Tibial nerve (tissue), 4 donors: ENCODE results near the gene GCN1. TPM values are rescaled to one million over a fixed set of nuclear protein-coding genes. Genes with fewer than 3 reads are reported as not detected.

Source experiments
- DNase-seq, 2 donors: peaks; one replicate each; pipeline ENCODE4 v3.0.0-alpha.2; 2019; ENCODE audit warnings: low spot score in 2 of 2
- H3K27ac ChIP-seq, 4 donors: fragments of 200-600 bp; sonication (generic) in 3 of 4; one replicate each; pipeline ENCODE4 v1.5.1; 2017 to 2019; ENCODE audit warnings: mild to moderate bottlenecking in 1 of 4
- H3K27me3 ChIP-seq, 2 donors: fragments of 200-600 bp; sonication (generic) in 1 of 2; one replicate each; pipeline versions ENCODE4 v1.5.1 to v1.6.0; 2017 to 2019
- H3K36me3 ChIP-seq, 3 donors: fragments of 200-600 bp; sonication (generic); one replicate each; pipeline ENCODE4 v1.5.1; 2018 to 2019
- H3K4me1 ChIP-seq, 4 donors: fragments of 200-600 bp; sonication (generic) in 3 of 4; one replicate each; pipeline ENCODE4 v1.5.1; 2017 to 2019
- H3K4me3 ChIP-seq, 4 donors: fragments of 200-600 bp; sonication (generic) in 3 of 4; one replicate each; pipeline ENCODE4 v1.5.1; 2017 to 2019; ENCODE audit warnings: mild to moderate bottlenecking in 1 of 4, moderate library complexity in 1 of 4
- H3K9me3 ChIP-seq, 4 donors: fragments of 200-600 bp; sonication (generic) in 3 of 4; one replicate each; pipeline ENCODE4 v1.5.1; 2017 to 2019
- EP300 ChIP-seq, 2 donors: sonication (generic); formaldehyde crosslinking; IDR thresholded peaks; one replicate each; pipeline ENCODE4 v1.6.1; 2017; ENCODE audit warnings: antibody characterized with exemption in 2 of 2, mild to moderate bottlenecking in 1 of 2
- POLR2A ChIP-seq, 2 donors: fragments of 450-650 bp; IDR thresholded peaks; one replicate each; pipeline ENCODE4 v1.6.1; 2017; ENCODE audit warnings: antibody characterized with exemption in 2 of 2, mild to moderate bottlenecking in 2 of 2, moderate library complexity in 2 of 2
- WGBS, 2 donors: methylation state at CpG; one replicate each; pipeline ENCODE4 v1.1.5; 2018; 5-methylcytosine and 5-hydroxymethylcytosine counted together
- total RNA-seq, 4 donors: library from RNA; depleted of rRNA; stranded (reverse); fragments of >200 nt; gene quantifications; one replicate each; pipeline ENCODE4 v1.1.0, GENCODE V29; 2016
- TF ChIP-seq, protein P1 (sequence below), 5 experiments: fragments of 200-600 bp in 3 of 5; fragments of 450-650 bp in 2 of 5; sonication (generic) in 3 of 5; IDR thresholded peaks; one replicate each; pipeline ENCODE4 v1.5.1; 2016 to 2019; ENCODE audit warnings: antibody characterized with exemption in 5 of 5, mild to moderate bottlenecking in 3 of 5, moderate library complexity in 2 of 5

The GCN1 gene, protein sequence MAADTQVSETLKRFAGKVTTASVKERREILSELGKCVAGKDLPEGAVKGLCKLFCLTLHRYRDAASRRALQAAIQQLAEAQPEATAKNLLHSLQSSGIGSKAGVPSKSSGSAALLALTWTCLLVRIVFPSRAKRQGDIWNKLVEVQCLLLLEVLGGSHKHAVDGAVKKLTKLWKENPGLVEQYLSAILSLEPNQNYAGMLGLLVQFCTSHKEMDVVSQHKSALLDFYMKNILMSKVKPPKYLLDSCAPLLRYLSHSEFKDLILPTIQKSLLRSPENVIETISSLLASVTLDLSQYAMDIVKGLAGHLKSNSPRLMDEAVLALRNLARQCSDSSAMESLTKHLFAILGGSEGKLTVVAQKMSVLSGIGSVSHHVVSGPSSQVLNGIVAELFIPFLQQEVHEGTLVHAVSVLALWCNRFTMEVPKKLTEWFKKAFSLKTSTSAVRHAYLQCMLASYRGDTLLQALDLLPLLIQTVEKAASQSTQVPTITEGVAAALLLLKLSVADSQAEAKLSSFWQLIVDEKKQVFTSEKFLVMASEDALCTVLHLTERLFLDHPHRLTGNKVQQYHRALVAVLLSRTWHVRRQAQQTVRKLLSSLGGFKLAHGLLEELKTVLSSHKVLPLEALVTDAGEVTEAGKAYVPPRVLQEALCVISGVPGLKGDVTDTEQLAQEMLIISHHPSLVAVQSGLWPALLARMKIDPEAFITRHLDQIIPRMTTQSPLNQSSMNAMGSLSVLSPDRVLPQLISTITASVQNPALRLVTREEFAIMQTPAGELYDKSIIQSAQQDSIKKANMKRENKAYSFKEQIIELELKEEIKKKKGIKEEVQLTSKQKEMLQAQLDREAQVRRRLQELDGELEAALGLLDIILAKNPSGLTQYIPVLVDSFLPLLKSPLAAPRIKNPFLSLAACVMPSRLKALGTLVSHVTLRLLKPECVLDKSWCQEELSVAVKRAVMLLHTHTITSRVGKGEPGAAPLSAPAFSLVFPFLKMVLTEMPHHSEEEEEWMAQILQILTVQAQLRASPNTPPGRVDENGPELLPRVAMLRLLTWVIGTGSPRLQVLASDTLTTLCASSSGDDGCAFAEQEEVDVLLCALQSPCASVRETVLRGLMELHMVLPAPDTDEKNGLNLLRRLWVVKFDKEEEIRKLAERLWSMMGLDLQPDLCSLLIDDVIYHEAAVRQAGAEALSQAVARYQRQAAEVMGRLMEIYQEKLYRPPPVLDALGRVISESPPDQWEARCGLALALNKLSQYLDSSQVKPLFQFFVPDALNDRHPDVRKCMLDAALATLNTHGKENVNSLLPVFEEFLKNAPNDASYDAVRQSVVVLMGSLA (N-terminal part only)
- 100 to 1,000 TPM in 2 of 4 donors, 10 to 100 TPM in 2; 44.6 to 138 (median 106) TPM for total RNA-seq

DNA sequence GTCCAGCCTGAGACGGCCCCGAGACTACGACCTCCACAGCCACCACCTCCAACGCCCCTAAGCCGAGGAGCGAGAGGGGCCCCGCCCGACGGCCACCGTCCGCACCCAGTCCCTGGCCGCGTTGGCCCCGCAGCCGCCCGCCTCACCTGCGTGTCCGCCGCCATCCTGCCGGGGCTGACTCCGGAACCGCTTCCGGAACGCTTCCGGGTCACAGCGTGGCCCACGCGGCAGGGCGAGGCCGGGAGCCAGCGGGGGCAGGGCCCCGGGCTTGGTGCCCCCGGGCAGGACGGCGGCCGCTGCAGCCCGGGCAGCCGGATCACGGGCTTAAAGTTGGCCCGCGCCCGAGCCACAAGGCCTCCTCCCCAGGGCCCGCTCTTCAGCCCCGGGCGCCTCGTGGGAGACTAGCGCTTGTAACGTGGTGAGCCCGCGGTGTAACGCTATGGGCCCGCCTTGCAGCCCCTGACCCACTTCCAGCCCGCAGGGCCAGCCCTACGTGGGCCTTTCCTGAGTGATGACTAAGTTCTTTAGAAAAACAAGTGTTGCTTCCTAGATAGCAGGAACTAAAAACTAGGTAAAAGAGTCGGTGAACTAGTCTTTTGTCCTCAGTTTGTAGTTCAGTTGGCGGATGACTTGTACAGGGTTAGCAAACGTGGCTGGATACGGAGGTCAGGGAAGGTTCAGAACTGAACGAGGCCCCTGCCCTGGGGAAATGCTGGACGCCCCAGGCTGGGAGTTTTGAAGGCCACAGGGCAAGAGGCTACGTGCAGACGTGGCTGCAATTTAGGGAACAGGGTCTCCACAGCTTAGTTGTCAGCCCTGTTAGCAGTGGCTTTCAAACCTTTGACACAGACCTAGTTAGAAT, at the start of gene GCN1:
TSS of gene GCN1 (minus strand) at position 182 of the 862 bp plus-strand sequence. CDS start at position 164, 18 bp downstream.
- no peaks in the 10 kb centered on the region for H3K27me3 ChIP-seq
- DNase-seq: peak; percentile 64 to 70
- H3K27ac ChIP-seq: peak within 1 kb of the TSS; percentile 62 to 86 (median 80)
- 2% methylated on average over 32 to 35 of the region's 62 CpGs for WGBS, 2 donors
- TF ChIP-seq, protein P1, sequence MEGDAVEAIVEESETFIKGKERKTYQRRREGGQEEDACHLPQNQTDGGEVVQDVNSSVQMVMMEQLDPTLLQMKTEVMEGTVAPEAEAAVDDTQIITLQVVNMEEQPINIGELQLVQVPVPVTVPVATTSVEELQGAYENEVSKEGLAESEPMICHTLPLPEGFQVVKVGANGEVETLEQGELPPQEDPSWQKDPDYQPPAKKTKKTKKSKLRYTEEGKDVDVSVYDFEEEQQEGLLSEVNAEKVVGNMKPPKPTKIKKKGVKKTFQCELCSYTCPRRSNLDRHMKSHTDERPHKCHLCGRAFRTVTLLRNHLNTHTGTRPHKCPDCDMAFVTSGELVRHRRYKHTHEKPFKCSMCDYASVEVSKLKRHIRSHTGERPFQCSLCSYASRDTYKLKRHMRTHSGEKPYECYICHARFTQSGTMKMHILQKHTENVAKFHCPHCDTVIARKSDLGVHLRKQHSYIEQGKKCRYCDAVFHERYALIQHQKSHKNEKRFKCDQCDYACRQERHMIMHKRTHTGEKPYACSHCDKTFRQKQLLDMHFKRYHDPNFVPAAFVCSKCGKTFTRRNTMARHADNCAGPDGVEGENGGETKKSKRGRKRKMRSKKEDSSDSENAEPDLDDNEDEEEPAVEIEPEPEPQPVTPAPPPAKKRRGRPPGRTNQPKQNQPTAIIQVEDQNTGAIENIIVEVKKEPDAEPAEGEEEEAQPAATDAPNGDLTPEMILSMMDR (IDR thresholded peaks at IDR 0.05): peak in 1 of 5 experiments; percentile 28
- peak in 1 of 2 donors; percentile 87 for TF ChIP-seq EP300 (IDR thresholded peaks at IDR 0.05)
- TF ChIP-seq POLR2A (IDR thresholded peaks at IDR 0.05): peak; percentile 23 to 72
- peaks cover 0 to 47% (median 13%) of the 10 kb centered on the region in 3 donors for H3K36me3 ChIP-seq
- H3K4me3 ChIP-seq: peak within 1 kb of the TSS; percentile 74 to 94 (median 84)
- H3K9me3 ChIP-seq: no peaks in the 10 kb centered on the region
- H3K4me1 ChIP-seq: peaks cover 0 to 77% (median 31%) of the 10 kb centered on the region in 4 donors

GRCh38 chr12:120242971-120243699, 48.6 kb upstream of the GCN1 start:
- Histone ChIP-seq H3K9me3 (no peaks in the 10 kb centered on the region), H3K4me1 (peaks cover 0 to 96% (median 75%) of the 10 kb centered on the region in 4 donors), H3K27ac (peak overlapping the region in 2 of 4 donors; percentile 87 to 98), H3K27me3 (no peaks in the 10 kb centered on the region), H3K36me3 (no peaks in the 10 kb centered on the region), H3K4me3 (no peak overlapping the region)
- 68 to 76% methylated on average over 8 of the region's 8 CpGs for WGBS, 2 donors
- no peak for DNase-seq
- TF ChIP-seq POLR2A (IDR thresholded peaks at IDR 0.05): no peak

- Histone ChIP-seq H3K27me3 (no peaks in the 10 kb centered on the region), H3K4me1 (peaks cover 0 to 96% (median 76%) of the 10 kb centered on the region in 4 donors), H3K9me3 (no peaks in the 10 kb centered on the region), H3K27ac (peak overlapping the region in 3 of 4 donors; percentile 56 to 98 (median 87)), H3K4me3 (no peak overlapping the region), H3K36me3 (no peaks in the 10 kb centered on the region)
- 50 to 54% methylated on average over 9 of the region's 9 CpGs for WGBS, 2 donors
- TF ChIP-seq EP300 (IDR thresholded peaks at IDR 0.05) (no peak), POLR2A (IDR thresholded peaks at IDR 0.05) (no peak)
- TF ChIP-seq, protein P1 (IDR thresholded peaks at IDR 0.05): no peak
- no peak for DNase-seq
Observed at GRCh38 chr12:120242275-120242799, 47.8 kb upstream of the GCN1 start.

DNA sequence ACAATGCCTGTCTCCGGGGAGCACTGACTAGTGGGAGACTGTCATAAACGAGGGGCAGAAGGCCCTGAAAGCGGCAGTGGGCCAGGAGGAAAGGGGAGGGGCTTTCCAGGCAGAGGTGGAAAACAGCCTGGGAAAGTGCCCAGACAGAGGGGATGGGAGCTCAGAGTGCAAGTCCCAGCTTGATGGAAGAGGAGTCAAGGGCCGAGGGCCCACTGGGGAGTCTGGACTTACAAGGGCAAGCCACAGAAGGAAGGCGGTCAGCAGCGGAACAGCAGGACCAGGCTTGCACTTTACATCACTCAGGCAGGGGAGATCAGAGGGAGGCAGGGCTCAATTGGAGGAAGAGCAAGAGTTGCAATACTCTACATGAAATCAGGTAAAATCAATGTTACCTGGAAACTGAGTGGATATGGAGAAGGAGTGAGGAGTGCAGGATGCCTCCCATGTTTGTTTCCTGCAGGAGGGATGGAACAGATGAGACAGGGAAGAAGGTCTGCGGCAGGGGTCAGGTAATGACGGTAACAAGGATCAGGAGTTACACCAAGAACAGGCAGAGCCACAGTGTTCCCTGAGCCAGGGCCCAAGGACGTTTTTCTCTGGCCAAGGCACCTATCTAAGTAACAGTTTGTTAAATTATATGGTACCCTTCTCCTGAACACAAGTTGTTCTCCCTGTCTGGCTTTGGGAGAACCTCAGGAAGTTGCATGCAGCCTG, 47.2 kb upstream of the GCN1 start:
- Histone ChIP-seq H3K9me3 (no peaks in the 10 kb centered on the region), H3K4me3 (no peak overlapping the region), H3K36me3 (no peaks in the 10 kb centered on the region), H3K27ac (peak overlapping the region; percentile 23 to 98 (median 72)), H3K27me3 (no peaks in the 10 kb centered on the region), H3K4me1 (peaks cover 0 to 96% (median 76%) of the 10 kb centered on the region in 4 donors)
- WGBS, 2 donors: 42 to 45% methylated on average over 9 of the region's 9 CpGs
- no peak for DNase-seq
- no peak for TF ChIP-seq EP300 (IDR thresholded peaks at IDR 0.05)
- TF ChIP-seq, protein P1 (IDR thresholded peaks at IDR 0.05): peak in 1 of 5 experiments; percentile 13
- TF ChIP-seq POLR2A (IDR thresholded peaks at IDR 0.05): no peak
